Measurements from ENCODE around the gene MSMB. TPM values are rescaled to one million over a fixed set of nuclear protein-coding genes. Genes with fewer than 3 reads are reported as not detected.

MSMB gene, protein sequence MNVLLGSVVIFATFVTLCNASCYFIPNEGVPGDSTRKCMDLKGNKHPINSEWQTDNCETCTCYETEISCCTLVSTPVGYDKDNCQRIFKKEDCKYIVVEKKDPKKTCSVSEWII
- polyA plus RNA-seq (not detected in 3 replicates), polyA minus RNA-seq (not detected in 3 replicates)
- not detected for polyA plus RNA-seq (2011; ENCODE audit: low read depth)
- polyA plus RNA-seq (2011; cell fraction: cytosol; rRNA removed) = not detected in 2 replicates
- not detected in 2 replicates for polyA plus RNA-seq (2011; cell fraction: nucleus; rRNA removed)
- not detected in 2 replicates for polyA plus RNA-seq (2012; ENCODE audit: low replicate concordance)
- polyA minus RNA-seq (2011; cell fraction: cytosol; rRNA and poly(A)+ RNA removed) = not detected
- not detected in 2 replicates for polyA minus RNA-seq (2011; cell fraction: nucleus; rRNA and poly(A)+ RNA removed)

DNA sequence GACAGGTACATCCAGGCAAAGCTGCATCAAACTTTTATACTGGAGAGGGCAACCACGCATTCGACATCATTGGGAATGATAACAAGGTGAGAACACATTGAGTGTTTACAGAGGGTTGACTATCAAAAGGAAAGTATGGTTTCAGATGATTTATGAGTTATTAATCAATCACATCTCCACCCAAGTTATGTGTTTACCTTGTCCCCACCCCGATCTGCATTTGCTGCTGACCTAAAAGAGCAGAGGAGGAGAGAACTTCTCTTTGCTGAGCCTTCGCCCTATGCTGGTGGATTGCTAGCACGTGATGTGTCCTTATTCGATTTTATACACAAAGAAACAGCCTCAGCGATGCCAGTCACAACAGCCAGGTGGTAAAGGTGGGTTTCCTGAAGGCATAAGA lies at the start of gene MSMB:
Gene MSMB, minus strand, starts transcription at position 9 of the 400 bp plus-strand sequence. CDS start 32 bp downstream, outside the sequence.
- Histone ChIP-seq H3K27me3 (ENCODE audit: control insufficient read depth, extremely low read depth, insufficient read depth, low read length) (no peaks in the 10 kb centered on the region), H4K20me1 (ENCODE audit: control insufficient read depth, extremely low read depth, insufficient read depth, low read length) (no peaks in the 10 kb centered on the region), H3K4me2 (ENCODE audit: control insufficient read depth, extremely low read depth, insufficient read depth, low read depth, low read length) (no peak within 1 kb of the TSS), H3K4me1 (ENCODE audit: control insufficient read depth, extremely low read depth, insufficient read depth, low read length) (peaks cover 9% of the 10 kb centered on the region), H3K27ac (ENCODE audit: control insufficient read depth, insufficient read depth, low read length) (no peak within 1 kb of the TSS), H3K9me1 (ENCODE audit: control insufficient read depth, extremely low read depth, insufficient read depth, low read length) (no peaks in the 10 kb centered on the region), H3K9me3 (ENCODE audit: control insufficient read depth, low read depth, low read length) (no peaks in the 10 kb centered on the region), H2AFZ (ENCODE audit: control insufficient read depth, low read length) (no peak within 1 kb of the TSS), H3K36me3 (ENCODE audit: control insufficient read depth in 2 of 2, extremely low read depth in 1 of 2, insufficient read depth in 2 of 2, low read length in 2 of 2) (no peaks in the 10 kb centered on the region), H3K79me2 (ENCODE audit: control insufficient read depth, insufficient read depth, low read length) (no peaks in the 10 kb centered on the region), H3K4me3 (ENCODE audit: control insufficient read depth in 2 of 3, extremely low read depth in 1 of 3, insufficient read depth in 2 of 3, low read depth in 1 of 3, low read length in 3 of 3) (no peak within 1 kb of the TSS), H3K9ac (ENCODE audit: control insufficient read depth, extremely low read depth, insufficient read depth, low read length) (no peak within 1 kb of the TSS)
- DNase-seq (ENCODE audit: low read depth, low spot score) = no peak
- dilution Hi-C loops (cut with MboI; ENCODE audit: extremely low pct_ligation_motif_present, low sequenced_read_pairs) = no loop called here
- TF ChIP-seq, protein P1, sequence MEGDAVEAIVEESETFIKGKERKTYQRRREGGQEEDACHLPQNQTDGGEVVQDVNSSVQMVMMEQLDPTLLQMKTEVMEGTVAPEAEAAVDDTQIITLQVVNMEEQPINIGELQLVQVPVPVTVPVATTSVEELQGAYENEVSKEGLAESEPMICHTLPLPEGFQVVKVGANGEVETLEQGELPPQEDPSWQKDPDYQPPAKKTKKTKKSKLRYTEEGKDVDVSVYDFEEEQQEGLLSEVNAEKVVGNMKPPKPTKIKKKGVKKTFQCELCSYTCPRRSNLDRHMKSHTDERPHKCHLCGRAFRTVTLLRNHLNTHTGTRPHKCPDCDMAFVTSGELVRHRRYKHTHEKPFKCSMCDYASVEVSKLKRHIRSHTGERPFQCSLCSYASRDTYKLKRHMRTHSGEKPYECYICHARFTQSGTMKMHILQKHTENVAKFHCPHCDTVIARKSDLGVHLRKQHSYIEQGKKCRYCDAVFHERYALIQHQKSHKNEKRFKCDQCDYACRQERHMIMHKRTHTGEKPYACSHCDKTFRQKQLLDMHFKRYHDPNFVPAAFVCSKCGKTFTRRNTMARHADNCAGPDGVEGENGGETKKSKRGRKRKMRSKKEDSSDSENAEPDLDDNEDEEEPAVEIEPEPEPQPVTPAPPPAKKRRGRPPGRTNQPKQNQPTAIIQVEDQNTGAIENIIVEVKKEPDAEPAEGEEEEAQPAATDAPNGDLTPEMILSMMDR (optimal IDR thresholded peaks at IDR 0.05 in 1 of 3, IDR thresholded peaks at IDR 0.05 in 1 of 3, conservative IDR thresholded peaks at IDR 0.05 in 1 of 3; ENCODE audit: extremely low read depth in 1 of 3, insufficient read depth in 2 of 3, low read length in 3 of 3) = no peak
- no peak for TF ChIP-seq EZH2 (IDR thresholded peaks at IDR 0.05; ENCODE audit: low read length)
- FAIRE-seq = no peak

DNA sequence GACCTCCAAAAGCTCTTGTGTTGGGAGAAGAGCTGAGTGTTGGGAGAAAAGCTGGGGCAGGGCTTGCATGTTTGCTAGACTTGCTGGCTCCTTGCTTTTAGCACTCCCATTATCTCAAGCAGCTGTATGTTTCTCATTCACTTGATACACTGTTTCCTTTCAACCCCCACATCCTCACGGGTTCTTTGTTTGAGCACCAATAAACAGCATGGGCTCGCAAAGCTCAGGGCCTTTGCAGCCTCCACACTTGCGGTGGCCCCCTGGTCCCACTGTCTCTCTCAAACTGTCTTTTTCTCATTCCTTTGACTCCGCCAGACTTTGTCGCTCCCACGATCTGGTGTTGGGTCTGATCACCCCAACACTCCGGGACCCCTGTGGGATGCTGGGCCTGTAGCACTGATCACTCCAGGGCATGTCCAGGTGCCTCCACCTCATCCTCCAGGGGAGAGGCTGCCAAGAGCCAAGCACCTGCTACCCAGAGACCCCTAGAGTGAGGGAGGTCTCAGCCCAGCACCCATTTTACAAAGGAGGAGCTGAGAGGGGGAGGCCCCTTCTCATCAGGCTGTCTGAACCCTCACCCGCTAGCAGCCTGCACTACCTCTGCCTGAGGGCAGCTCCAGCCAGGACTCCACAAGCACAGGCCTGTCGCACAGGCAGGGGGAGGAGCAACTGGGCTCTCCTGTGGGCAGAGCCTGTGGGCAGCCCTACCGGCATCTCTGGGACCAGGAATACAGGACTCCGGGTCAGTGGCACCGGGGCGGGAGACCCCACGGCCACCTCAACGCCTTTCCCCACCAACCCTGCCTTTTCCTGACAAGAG lies 49.1 kb upstream of the MSMB start:
- Histone ChIP-seq H3K4me3 (ENCODE audit: control insufficient read depth in 2 of 3, extremely low read depth in 1 of 3, insufficient read depth in 2 of 3, low read depth in 1 of 3, low read length in 3 of 3) (no peak overlapping the region), H3K4me1 (ENCODE audit: control insufficient read depth, extremely low read depth, insufficient read depth, low read length) (no peaks in the 10 kb centered on the region), H3K9me1 (ENCODE audit: control insufficient read depth, extremely low read depth, insufficient read depth, low read length) (no peaks in the 10 kb centered on the region), H2AFZ (ENCODE audit: control insufficient read depth, low read length) (no peak overlapping the region), H3K9ac (ENCODE audit: control insufficient read depth, extremely low read depth, insufficient read depth, low read length) (no peak overlapping the region), H3K27ac (ENCODE audit: control insufficient read depth, insufficient read depth, low read length) (no peak overlapping the region), H3K36me3 (ENCODE audit: control insufficient read depth in 2 of 2, extremely low read depth in 1 of 2, insufficient read depth in 2 of 2, low read length in 2 of 2) (no peaks in the 10 kb centered on the region), H3K4me2 (ENCODE audit: control insufficient read depth, extremely low read depth, insufficient read depth, low read depth, low read length) (no peak overlapping the region), H3K79me2 (ENCODE audit: control insufficient read depth, insufficient read depth, low read length) (no peaks in the 10 kb centered on the region), H4K20me1 (ENCODE audit: control insufficient read depth, extremely low read depth, insufficient read depth, low read length) (no peaks in the 10 kb centered on the region), H3K27me3 (ENCODE audit: control insufficient read depth, extremely low read depth, insufficient read depth, low read length) (no peaks in the 10 kb centered on the region), H3K9me3 (ENCODE audit: control insufficient read depth, low read depth, low read length) (no peaks in the 10 kb centered on the region)
- FAIRE-seq = no peak
- TF ChIP-seq EZH2 (IDR thresholded peaks at IDR 0.05; ENCODE audit: low read length) = no peak
- TF ChIP-seq, protein P1 (optimal IDR thresholded peaks at IDR 0.05 in 1 of 3, IDR thresholded peaks at IDR 0.05 in 1 of 3, conservative IDR thresholded peaks at IDR 0.05 in 1 of 3; ENCODE audit: extremely low read depth in 1 of 3, insufficient read depth in 2 of 3, low read length in 3 of 3) = no peak
- dilution Hi-C loops (cut with MboI; ENCODE audit: extremely low pct_ligation_motif_present, low sequenced_read_pairs) = no loop called here
- no peak for DNase-seq (ENCODE audit: low read depth, low spot score)
